Neural crest cell (in vitro differentiated cells): ENCODE results near the gene HOXD13. TPM values are rescaled to one million over a fixed set of nuclear protein-coding genes. Genes with fewer than 3 reads are reported as not detected.

Experiments used
- DNase-seq: peaks from one replicate; pipeline ENCODE4 v3.0.0; 2021; ENCODE audit warnings: low read depth, mixed read lengths, low spot score
- H3K27ac Mint-ChIP-seq: one replicate; pipeline ENCODE4 v1.8.0; 2021; ENCODE audit warnings: mild to moderate bottlenecking, mixed read lengths; ENCODE audit not compliant: unreplicated experiment
- H3K27me3 Mint-ChIP-seq: 2 replicates; pipeline ENCODE4 v1.8.0; 2021; ENCODE audit warnings: low read depth, mild to moderate bottlenecking, mixed read lengths
- H3K36me3 Mint-ChIP-seq: 2 replicates; pipeline ENCODE4 v1.8.0; 2021; ENCODE audit warnings: low read depth, mild to moderate bottlenecking, mixed read lengths
- H3K4me1 Mint-ChIP-seq: 2 replicates; pipeline ENCODE4 v1.8.0; 2021; ENCODE audit warnings: mixed read lengths
- H3K4me3 Mint-ChIP-seq: one replicate; pipeline ENCODE4 v1.8.0; 2021; ENCODE audit warnings: mild to moderate bottlenecking, mixed read lengths
- H3K9me3 Mint-ChIP-seq: 2 replicates; pipeline ENCODE4 v1.8.0; 2021; ENCODE audit warnings: mixed read lengths
- total RNA-seq: library from RNA; stranded (reverse); gene quantifications from 2 replicates; pipeline ENCODE4 v1.2.1, GENCODE V29; 2021
- TF ChIP-seq, protein P1 (sequence below): fragments of 200-600 bp; sonication (generic); conservative IDR thresholded peaks from 2 replicates; pipeline ENCODE4 v1.5.0; 2021; ENCODE audit warnings: antibody characterized with exemption, mild to moderate bottlenecking

Gene HOXD13
- total RNA-seq, 1 donor from 2014 or later: not detected

DNA sequence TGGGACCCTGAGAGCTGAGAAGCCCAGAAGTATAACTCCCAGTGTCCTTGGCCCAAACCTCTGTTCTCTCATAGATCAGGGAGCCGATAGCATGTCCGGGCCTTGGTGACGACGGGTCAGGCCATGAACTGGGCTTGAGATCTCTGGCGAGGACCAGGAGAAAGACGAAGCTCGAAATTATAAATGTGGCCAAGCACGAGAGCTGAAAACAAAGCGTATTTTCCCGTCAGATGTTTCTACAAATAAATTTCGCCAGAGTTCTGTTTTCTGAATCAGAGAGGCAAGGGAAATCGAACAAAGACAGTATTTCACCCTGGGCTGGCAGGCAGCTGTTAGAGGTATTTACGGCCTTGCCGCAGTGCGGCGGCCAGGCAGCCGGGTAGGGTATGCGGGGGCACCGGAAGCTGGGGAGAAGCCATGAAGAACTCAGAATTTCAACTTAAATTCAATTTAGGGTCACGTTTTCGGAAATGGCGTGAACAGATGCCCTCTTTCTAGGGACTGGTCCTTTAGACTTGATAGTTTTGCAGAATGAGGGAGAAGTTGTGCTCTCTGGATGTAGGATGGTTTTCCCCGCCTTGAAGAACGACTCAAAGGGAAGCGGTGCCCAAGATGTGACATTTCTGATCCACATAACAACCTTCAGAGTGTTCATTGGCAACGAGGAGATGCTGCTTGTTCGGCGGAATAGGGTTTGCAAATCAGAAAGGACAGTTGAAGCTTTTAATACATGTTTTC lies 46.6 kb downstream of the HOXD13 start:
- TF ChIP-seq, protein P1, sequence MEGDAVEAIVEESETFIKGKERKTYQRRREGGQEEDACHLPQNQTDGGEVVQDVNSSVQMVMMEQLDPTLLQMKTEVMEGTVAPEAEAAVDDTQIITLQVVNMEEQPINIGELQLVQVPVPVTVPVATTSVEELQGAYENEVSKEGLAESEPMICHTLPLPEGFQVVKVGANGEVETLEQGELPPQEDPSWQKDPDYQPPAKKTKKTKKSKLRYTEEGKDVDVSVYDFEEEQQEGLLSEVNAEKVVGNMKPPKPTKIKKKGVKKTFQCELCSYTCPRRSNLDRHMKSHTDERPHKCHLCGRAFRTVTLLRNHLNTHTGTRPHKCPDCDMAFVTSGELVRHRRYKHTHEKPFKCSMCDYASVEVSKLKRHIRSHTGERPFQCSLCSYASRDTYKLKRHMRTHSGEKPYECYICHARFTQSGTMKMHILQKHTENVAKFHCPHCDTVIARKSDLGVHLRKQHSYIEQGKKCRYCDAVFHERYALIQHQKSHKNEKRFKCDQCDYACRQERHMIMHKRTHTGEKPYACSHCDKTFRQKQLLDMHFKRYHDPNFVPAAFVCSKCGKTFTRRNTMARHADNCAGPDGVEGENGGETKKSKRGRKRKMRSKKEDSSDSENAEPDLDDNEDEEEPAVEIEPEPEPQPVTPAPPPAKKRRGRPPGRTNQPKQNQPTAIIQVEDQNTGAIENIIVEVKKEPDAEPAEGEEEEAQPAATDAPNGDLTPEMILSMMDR: no peak
- peak overlapping the region; percentile 49 for H3K4me3 Mint-ChIP-seq
- H3K4me1 Mint-ChIP-seq: peaks cover 4% of the 10 kb centered on the region
- H3K9me3 Mint-ChIP-seq: no peaks in the 10 kb centered on the region
- no peak for DNase-seq
- H3K27ac Mint-ChIP-seq: no peak overlapping the region
- no peaks in the 10 kb centered on the region for H3K36me3 Mint-ChIP-seq
- H3K27me3 Mint-ChIP-seq: peaks cover 99% of the 10 kb centered on the region

DNA sequence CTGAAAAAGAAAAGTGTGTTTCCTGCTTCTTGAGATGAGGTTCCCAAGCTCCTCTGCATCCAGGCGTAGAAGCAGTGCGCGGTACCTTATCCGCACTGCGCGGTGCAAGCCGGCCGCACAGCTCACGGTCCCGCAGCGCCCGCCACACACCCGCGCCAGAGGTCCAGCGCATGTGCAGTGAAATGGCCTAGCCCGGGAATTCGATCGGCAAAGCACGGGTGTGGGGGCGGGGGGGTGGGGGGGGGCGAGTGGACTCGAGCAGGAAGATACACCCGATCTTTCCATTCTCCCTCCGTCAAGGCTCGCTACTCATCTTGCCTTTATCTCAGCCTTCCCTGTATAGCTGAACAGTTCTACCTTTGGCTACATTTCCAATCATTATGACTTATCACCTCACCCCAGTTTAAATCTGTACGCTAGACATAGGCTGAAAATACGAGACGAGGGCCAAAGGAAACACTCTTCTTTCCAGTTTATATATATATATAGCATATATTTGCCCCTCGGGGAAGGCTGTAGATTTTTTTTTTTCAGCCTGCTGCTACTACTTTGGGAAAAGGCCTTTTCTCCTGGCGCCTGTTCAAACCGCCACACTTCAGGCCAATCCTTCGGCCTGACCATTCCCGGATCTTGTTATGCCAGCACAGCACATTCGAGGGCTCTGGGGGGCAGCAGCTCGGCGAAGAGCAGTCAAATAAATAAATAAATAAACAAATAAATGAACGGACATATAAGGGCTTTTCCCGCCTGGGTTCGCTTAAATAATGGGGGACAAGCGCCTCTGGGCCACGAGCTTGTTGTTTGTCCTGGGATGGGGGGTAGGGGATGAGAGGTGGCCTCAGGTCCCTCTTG lies 47.4 kb downstream of the HOXD13 start:
- peaks cover 99% of the 10 kb centered on the region for H3K27me3 Mint-ChIP-seq
- peaks cover 4% of the 10 kb centered on the region for H3K4me1 Mint-ChIP-seq
- no peak for DNase-seq
- peak overlapping the region; percentile 51 for H3K4me3 Mint-ChIP-seq
- H3K9me3 Mint-ChIP-seq: no peaks in the 10 kb centered on the region
- TF ChIP-seq, protein P1: no peak
- no peak overlapping the region for H3K27ac Mint-ChIP-seq
- H3K36me3 Mint-ChIP-seq: no peaks in the 10 kb centered on the region

DNA sequence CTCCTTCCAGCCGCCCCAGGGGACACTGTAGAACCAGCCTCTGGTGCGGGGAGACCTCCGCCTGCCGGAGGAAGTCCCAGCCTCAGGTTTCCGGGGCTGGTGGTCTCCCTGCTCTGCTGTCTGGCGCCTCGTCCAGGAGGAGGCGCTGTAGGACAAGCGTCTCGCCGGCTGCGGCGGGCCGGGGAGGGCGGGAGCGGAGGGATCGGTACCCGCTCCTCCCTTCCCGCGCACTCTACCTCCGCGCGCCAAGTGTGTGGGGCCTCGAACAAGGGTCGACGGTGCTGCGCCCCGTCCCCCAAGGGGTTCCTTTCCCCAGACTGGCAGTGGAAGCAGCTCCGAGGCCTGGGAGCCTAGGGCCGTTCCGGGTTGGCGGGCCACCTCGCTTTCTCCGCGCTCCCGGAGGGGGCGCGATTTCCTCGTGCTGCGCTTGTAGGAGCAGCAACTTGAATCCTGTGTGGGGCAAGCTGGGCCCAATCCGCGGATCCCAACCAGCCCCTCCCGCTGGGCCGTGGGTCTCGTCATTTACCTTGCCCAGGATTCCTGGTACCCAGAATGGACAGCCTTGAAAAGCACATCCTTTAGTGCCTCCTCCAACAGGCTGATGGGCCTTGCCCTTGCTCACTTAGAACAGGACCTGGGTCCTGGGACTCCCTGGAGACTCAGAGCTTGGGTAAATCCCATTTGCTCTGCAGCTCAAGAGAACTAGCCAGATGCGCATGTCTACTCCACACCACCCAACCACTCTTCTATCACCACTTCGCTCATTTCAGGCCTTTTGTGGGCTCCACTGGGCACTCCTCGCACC lies 48.2 kb downstream of the HOXD13 start:
- TF ChIP-seq, protein P1: peak; percentile 96
- H3K9me3 Mint-ChIP-seq: no peaks in the 10 kb centered on the region
- H3K4me3 Mint-ChIP-seq: peak overlapping the region; percentile 51
- no peak overlapping the region for H3K27ac Mint-ChIP-seq
- peak; percentile 81 for DNase-seq
- H3K36me3 Mint-ChIP-seq: no peaks in the 10 kb centered on the region
- H3K27me3 Mint-ChIP-seq: peaks cover 99% of the 10 kb centered on the region
- peaks cover 4% of the 10 kb centered on the region for H3K4me1 Mint-ChIP-seq

DNA sequence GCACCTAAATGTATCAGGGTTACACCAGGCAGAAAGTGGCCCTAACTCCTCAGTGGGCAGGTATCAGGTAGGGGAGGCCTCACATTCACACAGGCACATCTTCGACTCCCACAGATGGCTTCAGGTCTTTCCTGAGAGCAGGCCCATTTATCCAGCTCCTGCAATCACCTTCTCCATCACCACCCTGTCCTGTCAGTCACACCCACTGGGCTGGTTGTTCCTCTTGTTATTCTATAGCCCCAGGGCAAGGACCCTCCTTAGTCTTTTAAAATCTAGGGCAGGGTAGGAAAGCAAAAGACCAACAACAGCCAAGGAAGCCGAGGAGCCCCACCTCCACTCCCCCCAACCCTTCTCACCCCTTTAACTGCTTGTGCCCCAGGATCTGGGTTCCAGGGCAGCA lies 49.8 kb downstream of the HOXD13 start:
- TF ChIP-seq, protein P1: no peak
- DNase-seq: no peak
- Mint-ChIP-seq H3K9me3 (no peaks in the 10 kb centered on the region), H3K36me3 (no peaks in the 10 kb centered on the region), H3K4me3 (no peak overlapping the region), H3K27ac (no peak overlapping the region), H3K27me3 (peaks cover 100% of the 10 kb centered on the region), H3K4me1 (peaks cover 4% of the 10 kb centered on the region)

Other genes starting within 250 kb of the HOXD13 start
- gene LNPK, start 90.5 kb upstream of the HOXD13 start, total RNA-seq: 34.2 and 36.4 TPM in 2 replicates
- 0.43 and 0.44 TPM in 2 replicates for gene EVX2, start 8.8 kb upstream of the HOXD13 start, total RNA-seq
- not detected in 2 replicates for gene HOXD12, start 7.1 kb downstream of the HOXD13 start, total RNA-seq
- not detected in 2 replicates for gene HOXD11, start 14.6 kb downstream of the HOXD13 start, total RNA-seq
- not detected in 2 replicates for gene HOXD10, start 24.1 kb downstream of the HOXD13 start, total RNA-seq
- gene HOXD9, start 30.0 kb downstream of the HOXD13 start, total RNA-seq: not detected in 2 replicates
- not detected in 2 replicates for gene HOXD8, start 37.0 kb downstream of the HOXD13 start, total RNA-seq
- gene HOXD4, start 58.8 kb downstream of the HOXD13 start, total RNA-seq: 1.3 TPM in 2 replicates
- 1.5 and 1.9 TPM in 2 replicates for gene HOXD3, start 64.6 kb downstream of the HOXD13 start, total RNA-seq
- not detected in 2 replicates for gene HOXD1, start 95.9 kb downstream of the HOXD13 start, total RNA-seq
- gene MTX2, start 176.7 kb downstream of the HOXD13 start, total RNA-seq: 23.7 and 25.6 TPM in 2 replicates